H1 (cell line): Measurements from ENCODE around the gene LIN28B. TPM values are rescaled to one million over a fixed set of nuclear protein-coding genes. Genes with fewer than 3 reads are reported as not detected.
A peak's percentile ranks its signal among the peaks of the same experiment; 100 is the strongest.

ENCODE experiments used
- ASH2L ChIP-seq: fragments of 200-600, 300-600 bp; sonication (generic); IDR thresholded peaks from one replicate; pipeline ENCODE4 v1.7.1; 2017; ENCODE audit warnings: low read length
- BCL11A ChIP-seq, 2 experiments: IDR thresholded peaks; one replicate each; pipeline ENCODE4 v1.6.1; 2011; ENCODE audit warnings: low read depth in 2 of 2, low read length in 2 of 2, mild to moderate bottlenecking in 2 of 2
- BRCA1 ChIP-seq: IDR thresholded peaks from 2 replicates; pipeline ENCODE4 v1.6.1; 2012; ENCODE audit warnings: low read depth, low read length, improper control_type of control experiment
- CBX8 ChIP-seq: fragments of 300-800, 300-1000 bp; sonication (generic); IDR thresholded peaks from 2 replicates; pipeline ENCODE4 v1.7.1; 2016; ENCODE audit warnings: low read depth, low read length, borderline replicate concordance
- CHD7 ChIP-seq: fragments of 300-600 bp; sonication (generic); IDR thresholded peaks from 2 replicates; pipeline ENCODE4 v1.7.1; 2012; ENCODE audit warnings: low read length, moderate library complexity, mild to moderate bottlenecking, inconsistent platforms; ENCODE audit not compliant: insufficient replicate concordance
- GTF2F1 ChIP-seq: IDR thresholded peaks from 2 replicates; pipeline ENCODE4 v1.6.1; 2012; ENCODE audit warnings: low read depth, low read length, improper control_type of control experiment, borderline replicate concordance
- HDAC2 ChIP-seq, 2 experiments: fragments of 300-600 bp in 1 of 2; sonication (generic) in 1 of 2; IDR thresholded peaks; 2 replicates each; pipeline ENCODE4 v1.6.1; 2011 to 2012; ENCODE audit warnings: low read depth in 2 of 2, low read length in 2 of 2, mild to moderate bottlenecking in 2 of 2, moderate library complexity in 2 of 2, borderline replicate concordance in 1 of 2, inconsistent platforms in 1 of 2
- HDAC6 ChIP-seq: IDR thresholded peaks from one replicate; pipeline ENCODE4 v1.7.1; 2012; ENCODE audit warnings: low read depth, mild to moderate bottlenecking, inconsistent platforms, low read length, moderate library complexity
- MAFK ChIP-seq: IDR thresholded peaks from 2 replicates; pipeline ENCODE4 v1.6.1; 2012; ENCODE audit warnings: low read depth, mild to moderate bottlenecking, improper control_type of control experiment, low read length
- SP1 ChIP-seq: IDR thresholded peaks from 2 replicates; pipeline ENCODE4 v1.6.1; 2011; ENCODE audit warnings: low read depth, low read length
- YY1 ChIP-seq: IDR thresholded peaks from 2 replicates; pipeline ENCODE4 v1.6.1; 2011; ENCODE audit warnings: low read depth, mild to moderate bottlenecking, low read length
- ZNF274 ChIP-seq: IDR thresholded peaks from 2 replicates; pipeline ENCODE4 v1.7.0; 2012; ENCODE audit warnings: low read length, borderline replicate concordance; ENCODE audit errors: extremely low read depth
- polyA plus RNA-seq, 7 experiments: library from polyadenylated mRNA; depleted of rRNA in 3 of 7; stranded (reverse) in 5 of 7; unstranded in 2 of 7; fragments of >200 nt in 5 of 7; fragments of 200-250 nt in 2 of 7; gene quantifications; 1 replicate in 5 of 7; 2 replicates in 1 of 7; 4 replicates in 1 of 7; pipeline versions ENCODE4 v1.2.1 to v1.2.3, GENCODE V29; 2011 to 2013; ENCODE audit warnings: missing spikeins in 2 of 7, mixed read lengths in 2 of 7
- total RNA-seq: library from RNA; stranded (reverse); fragmentation: NEBNext Ultra II Directional; extraction: Animal tissue kit (Norgen Biotek cat#: 25700); gene quantifications from 2 replicates; pipeline ENCODE4 v1.2.1, GENCODE V29; 2021

LIN28B gene
- total and polyA plus RNA-seq, 2 of the 8 experiments (the other 6 are each of a cell fraction or from before 2014, with no cell fraction given), result 27.4 to 94.7 TPM

GRCh38 chr6:104969108-104969507 lies 12.2 kb downstream of the LIN28B start (continued):
- no peak for TF ChIP-seq CHD7
- no peak for TF ChIP-seq BRCA1
- peak; percentile 54 for TF ChIP-seq ASH2L
- no peak for TF ChIP-seq BCL11A (IDR thresholded peaks at IDR 0.05; ENCODE audit: low read depth in 2 of 2, low read length in 2 of 2)
- TF ChIP-seq HDAC6, result no peak
- no peak for TF ChIP-seq MAFK
- TF ChIP-seq YY1, result 0 out of 2 replicates have a peak, but pooled peaks have one; percentile 22
- TF ChIP-seq SP1, result 0 out of 2 replicates have a peak, but pooled peaks have one; percentile 38
- no peak for TF ChIP-seq GTF2F1
- no peak for TF ChIP-seq CBX8
- TF ChIP-seq HDAC2 (IDR thresholded peaks at IDR 0.05; ENCODE audit: borderline replicate concordance in 1 of 2, low read depth in 2 of 2, low read length in 2 of 2), result 0 out of 4 replicates have a peak, but pooled peaks of 1 of the 2 experiments have one; percentile 22
- TF ChIP-seq ZNF274, result no peak
